DND-41 (cell line): ENCODE measurements around the gene SP140L.

Source experiments
- ATAC-seq: fragments of 200-7000 bp; cut with Tn5 transposase; 3 replicates; pipeline ENCODE4 v1.9.1; 2021; ENCODE audit warnings: low read depth; ENCODE audit not compliant: insufficient read depth
- DNase-seq: peaks from one replicate; pipeline ENCODE4 v3.0.0-alpha.2; 2020
- H2AFZ ChIP-seq: 2 replicates; pipeline ENCODE4 v1.6.0; 2012; ENCODE audit warnings: low read depth, low read length
- H3K27ac ChIP-seq: 2 replicates; pipeline ENCODE4 v1.5.1; 2012; ENCODE audit warnings: low read length, inconsistent platforms
- H3K27me3 ChIP-seq: fragments of 200-600 bp; sonication (generic); 2 replicates; pipeline ENCODE4 v1.6.0; 2012; ENCODE audit warnings: low read length, mild to moderate bottlenecking, inconsistent platforms; ENCODE audit not compliant: insufficient read depth, poor library complexity
- H3K36me3 ChIP-seq: 2 replicates; pipeline ENCODE4 v1.5.1; 2012; ENCODE audit warnings: low read length, inconsistent platforms; ENCODE audit not compliant: insufficient read depth
- H3K4me1 ChIP-seq: 2 replicates; pipeline ENCODE4 v1.5.1; 2012; ENCODE audit warnings: mild to moderate bottlenecking, low read length; ENCODE audit not compliant: insufficient read depth
- H3K4me2 ChIP-seq: 2 replicates; pipeline ENCODE4 v1.6.0; 2012; ENCODE audit warnings: mild to moderate bottlenecking, moderate library complexity, low read length, inconsistent platforms; ENCODE audit not compliant: insufficient read depth
- H3K4me3 ChIP-seq, 2 experiments: fragments of 200-600 bp in 1 of 2; shearing (Covaris generic) in 1 of 2; 2 replicates each; pipeline ENCODE4 v1.5.1; 2012 to 2016; ENCODE audit warnings: inconsistent platforms in 2 of 2, low read length in 2 of 2, mild to moderate bottlenecking in 2 of 2, low read depth in 1 of 2, moderate library complexity in 1 of 2
- H3K79me2 ChIP-seq: 2 replicates; pipeline ENCODE4 v1.6.0; 2012; ENCODE audit warnings: low read length, inconsistent platforms; ENCODE audit not compliant: insufficient read depth
- H3K9ac ChIP-seq: 2 replicates; pipeline ENCODE4 v1.6.0; 2012; ENCODE audit warnings: low read depth, mild to moderate bottlenecking, inconsistent platforms, low read length, moderate library complexity
- H3K9me3 ChIP-seq: 2 replicates; pipeline ENCODE4 v1.5.1; 2012; ENCODE audit warnings: low read length, moderate library complexity, mild to moderate bottlenecking, inconsistent platforms; ENCODE audit not compliant: insufficient read depth, severe bottlenecking
- H4K20me1 ChIP-seq: 2 replicates; pipeline ENCODE4 v1.6.0; 2012; ENCODE audit warnings: low read length; ENCODE audit not compliant: insufficient read depth
- CTCF ChIP-seq: IDR thresholded peaks from 2 replicates; pipeline ENCODE4 v1.5.1; 2012; ENCODE audit warnings: borderline replicate concordance, low read length, moderate library complexity, mild to moderate bottlenecking; ENCODE audit not compliant: poor library complexity, severe bottlenecking; ENCODE audit errors: extremely low read depth
- EZH2 ChIP-seq: IDR thresholded peaks from 3 replicates; pipeline ENCODE4 v1.6.1; 2012; ENCODE audit warnings: borderline replicate concordance, low read depth, mild to moderate bottlenecking, moderate library complexity, low read length, inconsistent platforms; ENCODE audit not compliant: severe bottlenecking

The SP140L gene

GRCh38 chr2:230324503-230324902 lies 2.5 kb upstream of the SP140L start:
- no peak for DNase-seq
- Histone ChIP-seq H3K9ac (no peak overlapping the region), H3K36me3 (peaks cover 8% of the 10 kb centered on the region), H2AFZ (no peak overlapping the region), H3K4me2 (no peak overlapping the region), H3K79me2 (peaks cover 32% of the 10 kb centered on the region), H3K9me3 (no peaks in the 10 kb centered on the region), H3K27ac (no peak overlapping the region), H3K4me1 (peaks cover 58% of the 10 kb centered on the region), H3K4me3 (no peak overlapping the region), H4K20me1 (no peaks in the 10 kb centered on the region), H3K27me3 (no peaks in the 10 kb centered on the region)
- ATAC-seq: no peak
- TF ChIP-seq EZH2: no peak
- TF ChIP-seq CTCF: no peak

GRCh38 chr2:230325316-230326243 lies 1.4 kb upstream of the SP140L start:
- Histone ChIP-seq H3K27me3 (no peaks in the 10 kb centered on the region), H3K9ac (peak overlapping the region; percentile 98; the same call in 1 of the 2 replicates), H3K9me3 (no peaks in the 10 kb centered on the region), H2AFZ (no peak overlapping the region), H3K4me2 (peak overlapping the region; percentile 90), H3K79me2 (peaks cover 43% of the 10 kb centered on the region), H3K36me3 (peaks cover 8% of the 10 kb centered on the region), H3K4me3 (peak overlapping the region in 1 of 2 experiments; percentile 29; a peak in 2 of 4 replicates), H3K27ac (peak overlapping the region; percentile 57), H3K4me1 (peaks cover 59% of the 10 kb centered on the region), H4K20me1 (no peaks in the 10 kb centered on the region)
- DNase-seq: no peak
- TF ChIP-seq EZH2 (no peak), CTCF (no peak)
- no peak for ATAC-seq

GRCh38 chr2:230327418-230328154 lies 593 bp downstream of the SP140L start:
- Histone ChIP-seq H3K4me1 (peaks cover 52% of the 10 kb centered on the region), H3K9me3 (no peaks in the 10 kb centered on the region), H3K4me3 (peak overlapping the region; percentile 60 to 82), H3K4me2 (peak overlapping the region; percentile 90), H3K27me3 (no peaks in the 10 kb centered on the region), H3K27ac (peak overlapping the region; percentile 100), H3K79me2 (peaks cover 62% of the 10 kb centered on the region), H2AFZ (peak overlapping the region; percentile 89), H3K36me3 (peaks cover 15% of the 10 kb centered on the region), H3K9ac (peak overlapping the region; percentile 98), H4K20me1 (no peaks in the 10 kb centered on the region)
- no peak for TF ChIP-seq CTCF
- TF ChIP-seq EZH2: no peak
- peak; percentile 22 for ATAC-seq
- DNase-seq: no peak
